ENCODE results near the gene TADA2B.

DNA sequence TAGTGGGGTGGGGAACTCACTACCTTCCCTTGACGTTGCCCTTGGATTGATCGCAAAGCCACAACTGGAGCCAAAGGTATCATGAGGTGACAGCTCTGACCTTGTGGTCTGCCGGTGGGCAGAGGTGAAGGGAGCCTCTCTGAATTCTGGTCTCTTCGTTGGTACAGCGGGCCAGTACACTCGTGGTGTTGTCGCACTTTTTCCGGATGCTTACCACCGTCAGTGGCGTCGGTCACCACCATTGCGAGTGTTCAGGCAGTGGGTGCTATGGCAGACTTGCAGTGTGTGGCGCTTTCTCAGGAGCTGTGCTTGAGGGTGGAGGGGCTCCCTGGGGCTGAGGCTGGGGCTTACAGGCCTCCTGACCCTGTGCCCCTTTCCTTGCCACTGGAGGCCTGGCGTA is 29.9 kb downstream of the TADA2B start:
- TF ChIP-seq EZH2 (IDR thresholded peaks at IDR 0.05; ENCODE audit: insufficient read depth, poor library complexity, severe bottlenecking) (no peak), EZH2phosphoT487 (IDR thresholded peaks at IDR 0.05; ENCODE audit: insufficient read depth, low read depth) (no peak)
